GM12892 (cell line): ENCODE measurements around the gene TMEM232.
"Not testable (repeated sequence)": the region's sequence is repeated elsewhere in the genome, so short reads cannot be mapped to it uniquely, and the experiment has no call there.

Experiments
- DNase-seq: peaks from one replicate; pipeline ENCODE4 v3.0.0; 2011; ENCODE audit not compliant: insufficient read length
- FAIRE-seq: peaks from 2 replicates; lab custom pipeline; 2011; peaks lifted over from hg19 to GRCh38; lab: Jason Lieb, UNC
- POLR2A ChIP-seq: IDR thresholded peaks from 2 replicates; pipeline ENCODE4 v1.6.1; 2011; ENCODE audit warnings: low read depth, low read length, control low read depth
- POLR2AphosphoS5 ChIP-seq: IDR thresholded peaks from 2 replicates; pipeline ENCODE4 v1.6.1; 2011; ENCODE audit warnings: low read depth, low read length, control low read depth
- TAF1 ChIP-seq: IDR thresholded peaks from 2 replicates; pipeline ENCODE4 v1.6.1; 2011; ENCODE audit warnings: low read depth, mild to moderate bottlenecking, control low read depth, low read length, borderline replicate concordance

The TMEM232 gene

GRCh38 chr5:110738812-110739651 lies 12.6 kb upstream of the TMEM232 start, which contains the start of gene SLC25A46:
Gene SLC25A46, plus strand, starts transcription at chr5:110739007. Its CDS starts 113 bp downstream, at chr5:110739120.
- peak; percentile 62 for DNase-seq
- FAIRE-seq, result peak; percentile 98
- peak; percentile 96 for TF ChIP-seq POLR2AphosphoS5
- TF ChIP-seq POLR2A, result peak; percentile 96
- TF ChIP-seq TAF1, result peak; percentile 77

GRCh38 chr5:110738503-110738811 lies 12.0 kb upstream of the TMEM232 start:
- DNase-seq (peak; percentile 34), FAIRE-seq (no peak)
- TF ChIP-seq TAF1, result no peak
- TF ChIP-seq POLR2AphosphoS5, result no peak
- no peak for TF ChIP-seq POLR2A

DNA sequence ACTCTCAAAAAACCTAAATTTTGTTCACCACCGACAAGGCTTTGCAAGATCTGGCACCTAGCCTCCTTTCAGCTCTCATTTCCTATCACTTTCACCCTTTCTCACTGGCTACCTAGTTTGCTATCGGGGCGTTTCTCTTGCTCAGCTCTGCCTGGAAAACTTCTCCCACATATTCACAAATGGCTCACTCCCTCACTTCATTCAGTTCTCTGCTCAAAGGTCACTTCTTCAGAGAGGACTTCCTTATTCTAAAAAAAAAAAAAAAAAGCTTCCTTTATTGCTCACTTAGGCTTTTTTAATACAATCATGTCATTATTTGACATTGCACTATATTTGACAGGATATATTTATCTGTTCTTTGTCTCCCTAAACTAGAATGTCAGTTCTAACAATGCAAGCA lies 10.3 kb upstream of the TMEM232 start:
- TF ChIP-seq POLR2AphosphoS5 (no peak), TAF1 (no peak), POLR2A (no peak)
- FAIRE-seq (no peak), DNase-seq (no peak)

GRCh38 chr5:110735556-110735955 lies 9.1 kb upstream of the TMEM232 start:
- FAIRE-seq, result peak; percentile 9
- TF ChIP-seq POLR2AphosphoS5 (no peak), POLR2A (no peak), TAF1 (no peak)
- no peak for DNase-seq

DNA sequence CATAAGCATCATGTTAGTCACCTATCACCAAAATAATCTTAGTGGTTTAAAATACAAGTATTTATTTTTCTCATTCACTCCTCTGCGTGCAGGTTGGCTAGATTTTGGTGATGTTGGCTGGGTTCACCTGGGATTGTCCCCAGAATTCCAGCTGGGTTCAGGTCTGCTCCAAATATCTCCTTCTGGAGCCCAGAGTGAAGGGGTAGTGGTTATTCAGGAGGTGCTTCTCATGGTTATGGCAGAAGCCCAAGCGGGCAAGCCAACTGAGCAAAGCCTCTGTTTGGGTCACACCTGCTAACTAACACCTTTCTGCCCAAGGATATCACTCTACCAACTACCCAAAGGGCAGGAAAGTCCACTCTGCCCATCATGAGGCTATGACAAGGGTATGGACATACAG lies 7.6 kb upstream of the TMEM232 start:
- DNase-seq, result no peak
- no peak for FAIRE-seq
- TF ChIP-seq TAF1, result no peak
- no peak for TF ChIP-seq POLR2AphosphoS5
- TF ChIP-seq POLR2A, result no peak

DNA sequence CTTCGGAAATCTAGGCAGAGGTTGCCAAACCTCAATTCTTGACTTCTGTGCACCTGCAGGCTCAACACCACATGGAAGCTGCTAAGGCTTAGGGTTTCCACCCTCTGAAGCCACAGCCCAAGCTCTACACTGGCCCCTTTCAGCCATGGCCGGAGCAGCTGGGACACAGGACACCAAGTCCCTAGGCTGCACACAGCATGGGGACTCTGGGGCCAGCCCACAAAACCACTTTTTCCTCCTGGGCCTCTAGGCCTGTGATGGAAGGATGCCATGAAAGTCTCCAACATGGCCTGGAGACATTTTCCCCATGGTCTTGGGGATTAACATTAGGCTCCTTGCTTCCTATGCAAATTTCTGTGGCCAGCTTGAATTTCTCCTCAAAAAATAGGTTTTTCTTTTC lies 5.0 kb upstream of the TMEM232 start:
- not testable (repeated sequence) for FAIRE-seq, DNase-seq

DNA sequence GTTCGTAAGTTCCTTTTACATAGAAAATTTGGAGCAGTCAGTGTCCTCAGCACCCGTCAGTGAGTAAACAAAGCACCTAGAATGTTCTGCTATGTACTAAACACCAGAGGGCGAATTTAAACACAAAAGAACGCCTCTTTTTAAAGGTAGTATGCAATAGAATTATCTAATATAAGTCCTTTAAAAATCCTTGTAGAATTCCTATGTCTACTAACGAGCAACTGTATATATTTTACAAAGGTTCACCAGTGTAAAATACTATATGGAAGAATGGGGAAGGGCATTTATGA lies 499 bp upstream of the TMEM232 start:
- peak; percentile 33 for FAIRE-seq
- DNase-seq, result no peak
- no peak for TF ChIP-seq TAF1
- no peak for TF ChIP-seq POLR2A
- TF ChIP-seq POLR2AphosphoS5, result no peak

DNA sequence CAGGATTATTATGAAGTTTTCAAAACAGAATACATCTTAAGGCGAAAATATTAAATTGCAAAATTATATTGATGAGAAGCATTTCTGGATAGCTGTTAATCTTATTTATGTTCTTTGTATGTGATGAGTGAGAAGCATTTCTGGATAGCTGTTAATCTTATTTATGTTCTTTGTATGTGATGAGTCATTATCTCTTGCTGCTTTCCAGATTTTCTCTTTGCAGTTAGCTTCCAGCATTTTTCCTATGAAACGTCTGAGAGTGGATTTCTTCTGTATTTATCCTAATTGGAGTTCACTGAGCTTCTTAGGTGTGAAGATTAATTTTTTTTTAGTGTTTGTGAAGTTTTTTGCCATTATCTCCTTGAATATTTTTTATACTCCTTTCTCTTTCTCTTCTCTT lies 8.2 kb downstream of the TMEM232 start:
- no peak for DNase-seq

DNA sequence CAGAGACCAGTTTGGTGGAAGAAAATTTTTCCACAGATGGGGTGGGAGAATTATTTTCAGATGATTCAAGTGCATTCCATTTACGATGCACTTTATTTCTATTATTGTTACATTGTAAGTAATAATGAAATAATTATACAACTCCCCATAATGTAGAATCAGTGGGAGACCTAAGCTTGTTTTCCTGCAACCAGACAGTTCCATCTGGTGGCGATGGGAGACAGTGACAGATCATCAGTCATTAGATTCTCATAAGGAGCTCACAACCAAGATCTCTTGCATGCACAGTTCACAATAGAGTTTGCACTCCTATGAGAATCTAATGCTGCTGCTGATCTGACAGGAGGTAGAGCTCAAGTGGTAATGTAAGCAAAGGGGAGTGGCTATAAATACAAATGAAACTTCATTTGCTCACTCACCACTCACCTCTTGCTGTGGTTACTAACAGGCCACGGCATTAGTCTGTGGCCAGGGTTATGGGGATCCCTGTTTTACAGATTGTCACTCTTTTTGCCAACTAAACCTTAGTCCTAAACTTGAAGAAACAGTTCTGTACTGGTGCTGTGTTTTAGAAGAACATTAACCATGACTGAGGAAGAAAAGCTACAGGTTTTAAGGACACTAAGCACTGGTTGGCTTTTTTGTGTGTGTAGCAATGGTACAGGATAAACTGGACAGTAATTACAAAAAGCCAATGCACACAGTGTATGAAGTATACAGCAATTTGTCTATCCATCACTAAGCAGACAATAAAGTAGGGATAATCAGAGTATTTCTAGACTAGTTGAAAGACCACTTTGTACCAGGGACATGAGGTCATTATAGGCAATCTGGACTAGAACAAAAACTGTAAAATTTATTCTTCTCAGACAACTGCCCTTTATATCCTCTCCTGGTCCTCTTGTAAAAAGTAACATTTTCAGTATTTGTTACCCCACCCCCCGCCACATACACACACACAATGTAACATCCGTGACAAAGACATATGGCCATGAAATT lies 9.9 kb downstream of the TMEM232 start:
- TF ChIP-seq TAF1 (no peak), POLR2AphosphoS5 (no peak), POLR2A (no peak)
- DNase-seq, result no peak
- peak; percentile 24 for FAIRE-seq

More for the DNA sequence above, 8.2 kb downstream of the TMEM232 start:
- FAIRE-seq, result no peak
- no peak for TF ChIP-seq TAF1
- TF ChIP-seq POLR2AphosphoS5, result no peak
- TF ChIP-seq POLR2A, result no peak

- TF ChIP-seq POLR2AphosphoS5, result no peak
- no peak for TF ChIP-seq TAF1
- TF ChIP-seq POLR2A, result no peak
- DNase-seq (no peak), FAIRE-seq (no peak)
These were observed 19.1 kb downstream of the TMEM232 start for GRCh38 chr5:110707260-110707844.

GRCh38 chr5:110705349-110705748 lies 21.1 kb downstream of the TMEM232 start:
- FAIRE-seq (no peak), DNase-seq (no peak)
- TF ChIP-seq POLR2A (no peak), POLR2AphosphoS5 (no peak), TAF1 (no peak)
